HG02759 (cell line): ENCODE measurements around the gene CACNG7.

Experiments used
- ATAC-seq: cut with Tn5 transposase; IDR thresholded peaks from one replicate; pipeline ENCODE4 v1.9.1; 2021; ENCODE audit warnings: mild to moderate bottlenecking, moderate library complexity; ENCODE audit not compliant: unreplicated experiment

The CACNG7 gene

DNA sequence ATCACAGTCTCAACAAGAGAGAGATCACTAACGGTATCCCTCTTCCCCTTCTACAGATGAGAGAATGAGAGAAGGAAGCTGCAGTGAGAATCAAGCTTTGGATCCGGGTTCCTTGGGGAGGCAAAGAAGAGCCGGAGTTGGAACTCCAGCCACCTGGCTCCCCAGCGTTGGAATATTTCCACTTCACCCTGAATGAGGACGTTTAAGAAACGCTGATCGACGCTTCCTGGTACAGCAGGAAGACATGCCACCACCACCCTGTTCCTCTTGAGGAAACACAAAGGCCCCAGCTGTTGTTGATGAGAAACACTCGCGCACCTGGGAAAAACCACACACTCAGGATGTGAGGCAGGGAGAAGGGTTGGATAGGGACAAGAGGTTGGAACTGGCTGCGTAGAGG is 42.4 kb downstream of the CACNG7 start:
- no peak for ATAC-seq

DNA sequence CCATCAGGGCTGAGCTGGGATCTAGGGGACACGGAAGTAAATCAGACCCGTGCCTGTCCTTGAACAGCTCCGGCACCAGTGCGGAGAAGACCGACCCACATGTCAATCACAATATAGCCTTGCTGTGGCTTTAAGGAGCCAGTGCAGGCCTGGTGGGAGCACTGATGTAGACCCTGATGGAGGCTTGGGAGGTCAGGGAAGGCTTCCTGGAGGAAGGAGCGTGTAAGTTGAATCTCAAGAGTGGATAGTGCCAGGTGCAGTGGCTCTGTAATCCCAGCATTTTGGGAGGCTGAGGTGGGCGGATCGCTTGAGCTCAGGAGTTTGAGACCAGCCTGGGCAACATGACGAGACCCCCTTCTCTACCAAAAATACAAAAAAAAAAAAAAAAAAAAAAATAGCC is 42.9 kb downstream of the CACNG7 start:
- no peak for ATAC-seq

GRCh38 chr19:53953383-53953782 is 44.3 kb downstream of the CACNG7 start:
- ATAC-seq, result no peak

GRCh38 chr19:53957448-53958167 is 48.5 kb downstream of the CACNG7 start:
- ATAC-seq, result no peak

DNA sequence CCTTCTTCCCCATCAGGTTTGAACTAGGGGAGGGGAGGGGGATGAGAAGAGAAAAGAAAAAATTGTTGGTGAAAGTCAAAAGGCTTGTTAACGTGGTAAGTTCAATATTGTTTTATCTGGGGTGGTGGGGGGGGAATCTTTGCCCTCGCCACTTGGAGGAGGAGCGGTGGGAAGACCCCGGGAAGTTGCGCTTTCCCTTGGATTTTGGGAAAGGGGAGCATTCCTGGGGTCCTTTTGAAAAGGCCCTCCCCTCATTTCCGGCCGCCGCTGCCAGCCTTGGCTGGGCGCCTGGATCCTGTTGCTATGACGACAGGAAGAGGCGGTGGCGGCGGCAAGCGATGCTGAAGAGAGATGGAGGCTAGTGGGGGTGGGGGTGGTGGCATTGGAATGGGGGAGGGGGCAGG is 49.1 kb downstream of the CACNG7 start:
- no peak for ATAC-seq

- no peak for ATAC-seq
These were observed 50.0 kb downstream of the CACNG7 start for GRCh38 chr19:53958823-53959757.

- ATAC-seq, result no peak
These were observed 51.1 kb downstream of the CACNG7 start for GRCh38 chr19:53960187-53960586.

DNA sequence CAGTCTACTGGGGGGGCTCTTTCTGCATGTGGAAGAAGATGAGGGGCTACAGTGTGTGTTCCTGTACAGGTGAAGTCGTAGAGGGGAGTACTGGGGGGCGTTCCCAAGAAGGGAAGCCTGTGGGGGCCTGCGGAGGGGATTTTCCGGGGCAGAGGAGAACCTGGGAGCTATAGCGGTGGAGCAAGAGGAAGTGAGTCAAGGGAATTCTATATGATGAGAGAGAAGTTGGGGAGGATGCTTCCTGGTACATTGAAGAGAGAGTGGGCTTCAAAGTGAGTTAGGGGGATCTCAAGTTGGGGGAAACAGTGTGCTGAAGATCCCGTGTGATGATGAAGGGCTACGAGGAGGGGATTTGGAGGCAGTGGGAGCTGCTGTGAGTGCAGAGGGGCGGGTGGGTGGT is 51.8 kb downstream of the CACNG7 start:
- no peak for ATAC-seq

- ATAC-seq, result no peak
These were observed 52.7 kb downstream of the CACNG7 start for GRCh38 chr19:53961523-53962356.

GRCh38 chr19:53962887-53963431 is 53.9 kb downstream of the CACNG7 start, which contains the start of gene CACNG8:
Gene CACNG8 (plus strand): TSS chr19:53962937.
- no peak for ATAC-seq

GRCh38 chr19:53965091-53965490 is 56.0 kb downstream of the CACNG7 start:
- ATAC-seq, result no peak

- ATAC-seq, result no peak
These were observed 57.9 kb downstream of the CACNG7 start for GRCh38 chr19:53966931-53967330.

- no peak for ATAC-seq
These were observed 60.3 kb downstream of the CACNG7 start for GRCh38 chr19:53969366-53969765.

GRCh38 chr19:53971673-53972072 is 62.6 kb downstream of the CACNG7 start:
- no peak for ATAC-seq

- ATAC-seq, result no peak
These were observed 68.4 kb downstream of the CACNG7 start for GRCh38 chr19:53977429-53977990.

GRCh38 chr19:53977991-53978731 is 69.1 kb downstream of the CACNG7 start:
- no peak for ATAC-seq

GRCh38 chr19:53978975-53979801 is 70.1 kb downstream of the CACNG7 start:
- no peak for ATAC-seq

DNA sequence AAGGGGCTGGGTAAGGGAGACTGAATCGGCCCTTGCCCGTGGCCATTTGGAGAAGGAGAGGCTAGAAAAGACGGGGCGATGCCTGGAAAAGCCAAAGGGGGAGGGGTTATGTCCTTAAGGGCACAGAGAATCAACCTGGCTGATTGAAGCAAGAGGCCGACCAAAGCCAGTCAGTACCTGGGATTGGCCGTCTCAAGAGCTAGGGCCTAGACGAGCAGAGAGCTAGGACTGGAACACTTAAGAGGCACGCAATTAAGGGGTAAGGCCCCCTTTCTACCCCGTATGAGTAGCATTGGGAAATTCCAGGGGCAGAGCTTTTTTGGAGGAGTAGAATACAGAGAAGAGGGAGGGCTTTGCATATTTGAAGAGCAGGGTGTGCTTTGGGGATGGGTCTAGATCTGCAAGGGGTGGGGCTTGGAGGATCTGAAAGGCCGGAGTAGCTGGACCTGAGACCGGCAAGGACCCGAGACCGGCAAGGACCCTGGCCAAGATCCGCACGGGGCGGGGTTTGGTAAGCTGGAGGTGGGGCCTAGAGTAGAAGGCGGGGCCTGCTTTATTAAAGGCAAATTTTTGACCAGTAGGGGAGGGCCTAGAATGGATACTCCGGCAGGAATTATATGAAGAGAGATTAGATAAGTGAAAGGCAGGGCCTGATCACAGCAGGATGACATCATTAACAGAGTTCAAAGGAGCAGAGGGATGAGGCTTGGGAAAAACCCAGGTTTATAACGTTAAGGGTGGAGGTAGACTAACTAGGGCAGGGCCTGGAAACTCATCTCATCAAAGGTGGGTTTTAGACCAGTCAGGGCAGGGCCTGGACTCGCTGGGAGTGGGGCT is 71.7 kb downstream of the CACNG7 start:
- ATAC-seq, result no peak
